ENCODE measurements around the gene BABAM2.

- no peak for TF ChIP-seq CTCF (IDR thresholded peaks at IDR 0.05)
- TF ChIP-seq POLR2A (IDR thresholded peaks at IDR 0.05), result no peak
Observed at GRCh38 chr2:28128281-28128950, 237.9 kb downstream of the BABAM2 start.

Data from Peyer's patch (tissue), 4 donors.